DMS114 treated with DMSO at 0.1 percent for 48 hours (cell line): ENCODE data around the gene DLST.
"Not testable (repeated sequence)": the region's sequence is repeated elsewhere in the genome, so short reads cannot be mapped to it uniquely, and the experiment has no call there.

Experiments
- DNase-seq: peaks from one replicate; lab custom pipeline; 2025; ENCODE audit not compliant: unreplicated experiment; lab: John Stamatoyannopoulos, UW

Gene DLST

DNA sequence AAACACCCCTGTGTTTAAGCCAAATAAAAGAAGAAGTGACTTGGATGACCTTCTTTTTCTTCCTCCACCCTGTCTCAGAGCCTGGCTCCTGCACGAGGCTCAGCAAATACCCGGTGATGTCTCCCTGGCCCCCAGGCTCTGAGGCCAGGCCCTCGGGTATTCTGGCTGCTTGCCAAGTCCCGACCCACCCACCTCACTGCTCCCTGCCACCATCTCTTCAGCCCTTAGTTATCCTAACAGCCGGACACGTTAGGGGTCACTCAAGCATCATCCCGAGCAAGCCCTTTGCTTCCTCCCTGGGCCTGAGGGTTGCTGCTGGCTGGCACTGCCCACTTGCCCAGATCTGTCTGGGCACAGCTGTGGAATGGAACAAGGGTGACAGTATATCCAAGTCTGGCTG, 34.1 kb downstream of the DLST start:
- no peak for DNase-seq

DNA sequence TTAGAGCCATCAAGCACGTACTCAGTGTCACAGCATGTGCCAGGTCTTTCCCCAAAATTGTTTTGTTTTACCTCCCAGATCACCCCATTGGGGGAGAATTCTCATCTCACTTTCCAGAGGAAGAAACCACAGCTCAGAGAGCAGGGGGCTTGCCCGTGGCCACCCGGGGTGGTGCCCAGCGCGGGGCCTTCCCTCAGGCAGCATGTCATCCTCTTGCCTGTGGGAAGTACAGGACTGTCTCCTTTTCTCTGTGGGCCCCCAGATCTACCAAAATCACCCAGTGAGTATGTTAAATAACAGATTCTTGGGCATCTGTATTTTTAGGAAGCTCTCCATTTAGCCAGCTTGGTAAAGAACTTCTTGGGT, 35.4 kb downstream of the DLST start:
- DNase-seq: no peak

DNA sequence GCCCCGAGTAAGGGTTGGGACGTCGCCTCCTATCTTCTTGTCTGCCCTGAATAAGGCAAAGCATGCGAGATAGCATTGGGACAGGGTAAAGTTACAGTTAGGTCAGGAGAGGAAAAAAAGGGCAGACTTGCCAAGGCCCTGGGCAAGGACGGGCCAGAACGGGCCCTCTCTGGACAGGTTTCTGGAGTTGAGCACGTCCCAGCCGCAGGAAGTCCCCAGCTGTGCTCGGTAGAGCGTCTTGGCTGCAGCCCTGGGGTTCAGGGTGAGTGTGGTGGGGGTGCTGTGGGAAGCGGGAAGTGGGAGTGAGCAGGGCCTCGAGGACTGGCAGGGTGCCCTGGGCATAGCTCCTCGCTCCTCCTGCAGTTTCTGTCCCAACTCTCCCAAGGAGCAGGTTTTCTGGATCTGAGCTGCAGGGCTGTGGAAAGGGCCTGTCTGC, 35.9 kb downstream of the DLST start:
- no peak for DNase-seq

DNA sequence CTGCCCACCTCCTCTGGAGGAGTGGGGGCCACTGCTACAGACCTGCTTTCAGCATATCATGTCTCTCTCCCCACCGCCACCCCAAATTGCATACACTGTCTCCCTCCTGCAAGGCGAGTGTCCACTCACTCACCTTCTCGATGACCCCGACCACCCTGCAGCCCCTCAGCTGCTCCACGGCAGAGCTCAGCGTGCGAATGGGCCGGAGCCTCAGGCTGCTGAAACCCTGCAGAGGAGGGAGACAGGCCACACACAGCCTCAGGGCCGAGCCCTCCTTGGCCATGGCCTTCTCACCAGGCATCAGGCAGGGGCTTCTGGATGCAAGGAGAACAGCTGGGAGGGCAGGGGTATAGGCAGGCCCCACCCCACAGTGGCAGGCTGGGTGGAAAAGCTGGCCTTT, 36.7 kb downstream of the DLST start:
- no peak for DNase-seq

DNA sequence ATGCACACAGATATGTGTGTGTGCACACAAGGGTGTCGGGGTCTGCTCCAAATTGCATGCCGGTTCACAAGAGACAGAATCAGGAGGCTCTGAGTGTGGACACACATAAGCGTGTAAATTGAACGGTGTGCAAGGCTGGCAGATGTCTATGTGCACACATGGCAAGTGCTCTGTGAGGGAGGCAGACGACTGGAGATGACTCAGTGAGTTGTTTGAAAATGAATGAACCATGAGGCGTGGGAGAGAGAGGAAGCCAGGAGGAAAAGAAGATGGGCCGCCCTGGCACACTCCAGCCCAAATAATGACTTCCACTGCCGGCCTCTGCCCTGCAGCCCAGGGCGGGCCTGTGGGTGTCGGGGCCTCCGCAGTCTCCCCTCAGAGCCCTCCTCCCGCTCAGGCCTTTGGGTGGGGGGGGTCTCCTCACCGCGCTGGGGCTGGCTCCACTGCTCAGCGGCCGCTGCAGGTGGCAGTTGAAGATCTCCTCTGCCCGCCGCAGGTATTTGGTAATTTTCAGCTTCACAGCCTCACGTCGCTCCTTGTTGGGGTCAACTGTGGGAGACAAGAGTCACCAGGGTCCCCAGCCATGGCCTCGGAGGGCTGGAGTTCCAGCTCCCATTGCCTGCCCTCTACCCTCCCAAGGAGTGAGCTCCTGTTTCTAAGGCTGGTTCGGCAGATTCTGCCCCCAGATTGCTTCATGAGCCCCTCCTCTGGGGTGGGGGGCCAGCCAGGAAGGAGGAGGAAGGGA, 37.9 kb downstream of the DLST start:
- no peak for DNase-seq

DNA sequence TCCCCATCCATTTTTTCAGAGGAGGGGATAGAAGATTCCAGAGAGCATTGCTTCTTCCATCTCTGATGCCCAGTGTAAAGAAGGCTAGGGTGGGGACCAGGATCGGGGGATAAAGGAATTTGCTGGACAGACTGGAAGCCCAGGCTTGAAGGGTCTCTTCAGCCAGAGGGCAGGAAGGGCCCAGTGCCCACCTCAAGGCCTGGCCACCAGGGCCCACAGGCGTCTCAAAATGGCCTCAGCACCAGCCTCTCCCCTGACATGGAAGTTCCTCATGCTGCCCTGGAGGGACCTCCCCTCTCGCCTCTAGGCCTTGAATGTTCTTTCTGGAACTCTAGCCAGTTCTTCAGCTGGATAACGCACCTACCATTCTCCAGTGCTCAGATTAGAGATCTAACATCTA, 38.6 kb downstream of the DLST start:
- DNase-seq: no peak

DNA sequence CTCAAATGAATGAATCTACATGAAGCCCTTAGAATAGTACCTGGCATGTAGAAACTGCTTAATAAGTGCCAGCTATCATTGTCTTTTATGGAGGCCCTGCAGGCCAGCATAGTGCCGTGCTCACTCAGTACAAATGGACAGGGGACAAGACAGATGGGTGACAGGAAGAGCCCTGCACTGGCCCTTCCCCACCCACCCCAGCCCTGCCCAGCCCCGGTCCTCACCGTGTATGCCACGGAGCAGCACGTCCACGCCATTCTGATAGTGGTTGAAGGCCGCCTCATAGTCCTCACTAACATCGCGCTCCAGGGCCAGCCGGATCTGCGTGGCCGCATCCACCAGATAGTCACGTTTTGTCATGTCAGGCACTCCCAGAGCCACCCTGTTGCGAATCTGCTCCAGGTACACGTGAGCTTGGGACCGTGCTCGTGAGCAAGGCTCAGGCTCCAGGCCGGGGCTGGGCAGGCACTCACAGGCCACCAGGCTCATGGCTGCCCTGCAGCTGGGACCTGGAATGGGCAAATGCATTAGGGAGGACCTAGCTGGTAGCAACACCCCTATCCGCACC, 39.4 kb downstream of the DLST start:
- DNase-seq: no peak

DNA sequence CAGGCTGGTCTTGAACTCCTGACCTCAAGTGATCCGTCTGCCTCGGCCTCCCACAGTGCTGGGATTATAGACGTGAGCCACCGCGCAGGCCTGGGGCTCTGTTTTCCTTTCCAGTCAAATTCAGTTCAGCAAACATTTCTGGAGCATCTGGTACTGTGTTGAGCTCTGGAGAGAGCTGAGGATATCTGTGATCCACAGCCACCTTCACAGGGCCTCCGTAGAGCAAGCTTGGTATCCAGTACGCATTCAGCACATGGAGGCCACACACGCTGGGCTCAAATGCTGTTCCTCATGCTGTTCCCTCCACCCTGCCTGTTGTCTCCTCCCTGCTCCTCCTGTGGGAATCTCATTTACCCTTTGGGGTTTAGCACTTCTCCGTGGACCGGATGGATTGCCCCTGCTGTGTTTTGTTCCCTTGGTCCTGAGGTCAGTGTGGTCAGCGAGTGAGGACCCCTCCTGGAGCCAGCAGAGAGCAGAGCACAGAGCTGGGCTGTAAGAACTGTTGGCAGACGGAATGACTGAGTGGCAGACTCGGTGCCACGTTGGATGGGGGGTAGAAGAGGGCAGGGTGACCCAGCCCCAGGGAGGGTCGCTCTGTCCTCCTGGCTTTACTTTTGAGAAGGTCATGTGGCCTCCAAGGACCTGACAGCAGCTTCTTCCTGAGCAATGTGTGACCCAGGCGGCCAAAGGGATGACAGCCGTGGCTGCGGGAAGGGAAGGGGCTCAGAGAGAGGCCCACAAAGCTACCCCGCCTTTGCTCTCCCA, 40.5 kb downstream of the DLST start:
- no peak for DNase-seq

DNA sequence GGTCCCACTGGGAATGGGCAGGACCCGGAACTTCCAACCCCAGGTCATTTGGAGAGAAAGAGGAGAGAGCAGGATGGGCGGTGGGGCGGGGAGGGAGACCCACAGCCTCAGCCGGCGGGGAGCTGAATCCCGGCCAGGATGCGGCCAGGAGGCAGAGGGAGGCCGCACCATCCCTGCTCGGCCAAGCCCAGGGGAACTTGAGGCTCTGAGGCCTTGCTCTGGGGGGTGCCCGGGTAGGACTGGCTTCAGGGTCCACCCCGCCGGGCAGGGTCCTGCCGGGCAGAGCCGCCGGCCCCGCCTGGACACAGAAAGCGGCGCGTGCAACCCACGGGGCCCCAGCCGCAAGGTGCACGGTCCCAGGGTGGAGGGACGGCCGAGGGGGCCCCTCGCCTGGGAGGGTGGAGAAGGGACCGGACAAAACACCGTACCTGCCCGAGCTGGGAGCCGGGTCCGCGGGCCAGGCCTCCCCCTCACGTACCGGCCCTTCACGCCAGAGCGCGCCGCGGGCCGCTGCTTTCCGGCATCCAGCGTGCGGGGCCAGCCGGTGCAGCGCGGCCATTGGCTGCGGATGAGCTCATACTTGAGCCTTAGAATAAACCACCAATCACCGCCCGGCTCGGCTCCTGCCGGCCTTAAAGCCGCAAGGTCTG, 41.2 kb downstream of the DLST start, which contains the start of gene RPS6KL1:
TSS of gene RPS6KL1 (minus strand) at position 509 of the 650 bp plus-strand sequence. CDS start 1,719 bp downstream, outside the sequence.
- no peak for DNase-seq

DNA sequence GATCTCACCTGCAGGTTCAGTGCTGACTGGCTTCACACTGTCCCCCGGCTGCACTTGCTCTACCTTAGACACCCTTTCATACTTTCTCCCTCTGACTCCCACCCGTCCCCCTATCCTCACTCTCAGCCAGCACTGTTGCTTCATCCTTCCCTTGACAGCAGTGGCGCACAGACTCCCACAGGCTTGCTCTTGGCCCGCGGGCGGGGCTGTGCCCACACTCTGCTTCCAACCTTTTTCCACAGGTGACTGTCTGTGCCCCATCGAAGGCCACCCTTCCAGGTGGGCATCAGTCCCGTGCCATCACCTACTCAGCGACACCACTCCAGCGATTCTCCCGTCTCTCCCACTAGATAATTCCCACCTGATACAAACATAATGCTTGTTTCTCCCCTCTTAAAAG, 42.3 kb downstream of the DLST start:
- no peak for DNase-seq

DNA sequence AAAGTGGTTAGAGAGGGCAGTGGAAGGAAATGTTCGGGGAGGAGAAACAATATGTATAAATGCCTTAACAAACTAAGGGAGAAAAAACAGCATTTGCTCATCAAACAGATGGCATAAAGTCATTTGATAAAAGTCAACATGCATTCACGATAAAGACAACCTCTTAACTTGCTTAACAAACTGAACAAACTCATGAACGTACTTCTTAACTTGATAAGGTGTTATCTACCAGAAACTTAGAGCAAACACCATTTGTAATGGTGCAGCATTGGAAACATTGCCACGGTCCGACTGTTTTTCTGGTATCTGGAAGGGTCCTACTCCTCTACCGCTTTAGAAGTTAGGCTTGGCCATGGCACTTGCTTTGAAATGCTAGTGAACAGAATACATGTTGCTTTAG, 45.5 kb downstream of the DLST start:
- DNase-seq: no peak

DNA sequence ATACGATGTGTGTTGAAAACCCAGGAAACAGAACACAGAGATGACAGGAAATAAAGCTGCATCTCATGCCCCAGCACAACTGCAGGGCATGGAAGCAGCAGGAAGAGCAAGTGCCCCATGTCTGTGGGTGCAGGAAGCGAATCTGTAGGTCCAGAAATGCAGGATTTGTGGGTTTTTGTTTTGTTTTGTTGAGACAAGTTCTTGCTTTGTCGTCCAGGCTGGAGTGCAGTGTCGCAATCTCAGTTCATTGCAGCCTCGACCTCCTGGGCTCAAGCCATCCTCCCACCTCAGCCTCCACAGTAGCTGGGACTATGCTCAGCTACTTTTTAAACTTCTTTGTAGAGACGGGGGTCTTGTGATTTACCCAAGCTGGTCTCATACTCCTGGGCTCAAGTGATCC, 47.5 kb downstream of the DLST start:
- no peak for DNase-seq

DNA sequence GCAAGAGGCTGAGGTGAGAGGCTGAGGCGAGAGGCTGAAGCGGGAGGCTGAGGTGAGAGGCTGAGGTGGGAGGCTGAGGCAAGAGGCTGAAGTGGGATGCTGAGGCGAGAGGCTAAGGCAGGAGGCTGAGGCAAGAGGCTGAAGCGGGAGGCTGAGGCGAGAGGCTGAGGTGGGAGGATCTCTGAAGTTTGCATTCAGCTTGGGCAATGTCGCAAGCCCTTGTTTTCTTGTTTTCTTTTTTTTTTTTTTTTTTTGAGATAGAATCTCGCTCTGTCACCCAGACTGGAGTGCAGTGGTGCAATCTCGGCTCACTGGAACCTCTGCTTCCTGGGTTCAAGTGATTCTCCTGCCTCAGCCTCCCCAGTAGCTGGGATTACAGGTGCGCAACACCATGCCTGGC, 50.0 kb downstream of the DLST start:
- DNase-seq: not testable (repeated sequence)

DNA sequence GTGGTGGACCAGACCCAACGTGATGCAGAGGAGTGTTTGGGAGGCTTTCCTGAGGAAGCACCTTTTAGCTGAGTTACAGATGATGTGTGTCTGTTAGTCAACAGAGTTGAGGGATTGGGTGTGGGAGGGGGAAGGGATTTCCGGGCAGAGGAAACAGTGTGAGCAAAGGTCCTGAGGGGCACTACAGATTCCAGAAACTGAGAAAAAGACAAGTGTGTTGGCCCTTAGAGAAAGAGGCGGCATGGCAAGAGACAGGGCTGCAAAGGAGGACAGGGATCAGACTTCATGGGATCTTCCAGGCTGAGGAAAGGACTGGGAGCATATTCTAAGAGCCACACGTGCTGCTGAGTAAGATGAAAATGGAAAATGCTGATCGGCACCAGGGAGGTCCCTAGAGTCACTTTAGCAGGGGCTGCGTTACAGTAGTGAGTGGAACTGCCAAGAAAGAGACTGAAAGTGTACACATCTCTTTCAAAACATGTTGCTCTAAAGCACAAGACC, 50.7 kb downstream of the DLST start:
- no peak for DNase-seq

DNA sequence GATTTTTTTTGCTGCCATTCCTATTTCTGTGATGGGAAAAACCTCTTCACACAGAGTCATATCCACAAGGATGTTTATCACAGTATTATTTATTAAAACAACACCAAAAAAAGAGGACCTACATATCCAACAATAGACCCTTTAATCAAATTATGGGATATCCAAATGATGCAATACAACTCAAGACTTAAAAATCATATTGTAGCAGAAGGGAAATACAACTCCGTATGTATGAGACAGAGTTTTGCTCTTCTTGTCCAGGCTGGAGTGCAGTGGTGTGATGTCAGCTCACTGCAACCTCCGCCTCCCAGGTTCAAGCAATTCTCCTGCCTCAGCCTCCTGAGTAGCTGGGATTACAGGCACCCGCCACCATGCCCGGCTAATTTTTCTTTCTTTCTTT, 51.2 kb downstream of the DLST start:
- DNase-seq: not testable (repeated sequence)

DNA sequence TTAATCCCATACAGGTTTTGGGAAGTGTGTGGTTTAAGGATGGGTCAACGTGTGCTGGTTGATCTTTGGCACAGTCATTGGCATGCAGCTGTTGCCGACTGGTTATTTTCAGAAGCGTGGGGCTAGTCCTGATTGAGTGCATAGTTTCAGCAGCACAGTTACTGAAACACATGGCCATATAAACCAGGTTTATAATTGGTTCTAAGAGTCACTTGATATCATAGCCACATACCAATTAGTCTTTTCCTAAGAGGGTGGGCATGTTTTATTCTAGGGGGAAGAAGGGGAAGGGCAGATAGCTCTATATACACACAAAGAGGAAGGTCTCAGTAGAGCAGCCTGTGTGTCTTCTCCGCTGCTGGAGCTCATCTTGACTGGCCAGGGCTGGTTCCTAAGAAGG, 52.3 kb downstream of the DLST start:
- no peak for DNase-seq

DNA sequence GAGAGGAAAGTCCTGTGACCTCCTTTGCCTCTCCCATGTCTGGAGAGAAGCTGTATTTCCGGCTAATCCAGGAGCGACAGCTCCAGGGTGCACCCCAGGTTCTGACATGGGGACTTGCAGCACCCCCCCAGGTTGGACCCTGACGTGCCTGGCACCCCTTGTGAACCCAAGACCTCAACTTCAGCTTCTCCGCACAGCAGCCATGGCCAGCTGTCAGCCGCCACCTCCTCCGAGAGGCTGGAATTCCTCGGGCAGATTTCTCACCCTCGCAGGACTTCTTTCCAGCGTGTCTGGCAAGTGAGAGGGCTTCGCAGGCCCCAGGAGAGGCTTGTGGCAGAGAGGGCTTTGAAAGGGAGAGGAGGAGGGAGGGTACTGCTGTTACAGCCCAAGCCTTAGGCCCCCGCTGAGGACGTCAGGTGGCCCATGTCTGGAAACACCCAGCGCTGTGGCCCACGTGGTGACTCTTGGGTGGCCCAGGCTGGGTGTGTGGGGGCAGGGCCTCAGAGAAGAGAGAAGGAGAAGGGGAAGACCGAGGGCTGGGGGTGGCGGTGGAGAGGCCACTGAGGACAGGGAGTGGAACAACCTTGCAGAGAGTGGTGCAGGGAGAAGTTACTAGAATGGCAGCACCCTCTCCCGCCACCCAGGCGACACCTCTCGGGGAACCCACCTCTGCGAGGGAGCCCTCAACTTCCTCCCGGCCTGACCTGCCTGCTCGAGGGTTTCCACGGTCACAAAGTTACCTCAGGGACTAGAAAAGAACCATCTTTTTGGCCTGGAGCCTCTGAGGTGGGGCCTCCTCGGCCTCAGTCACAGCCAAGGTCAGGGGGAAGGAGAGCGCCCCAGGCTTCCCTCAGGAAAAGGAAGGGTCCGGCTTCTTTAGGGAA, 53.0 kb downstream of the DLST start:
- DNase-seq: no peak

DNA sequence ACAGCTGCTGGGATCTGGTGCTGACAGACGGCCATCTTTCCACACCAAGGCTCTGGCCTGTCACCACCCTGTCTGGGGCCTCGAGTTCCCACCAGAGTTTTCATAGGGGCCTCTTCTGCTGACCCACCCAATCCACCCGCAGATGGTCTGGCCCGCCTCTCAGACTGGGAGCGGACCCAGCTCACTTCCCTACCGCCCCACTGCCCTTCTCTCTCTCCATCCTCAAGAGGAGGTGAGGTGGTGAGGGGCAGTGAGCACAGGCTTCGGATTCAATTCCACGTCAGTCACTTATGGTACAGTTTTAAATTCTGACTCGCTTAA, 53.6 kb downstream of the DLST start:
- DNase-seq: no peak

DNA sequence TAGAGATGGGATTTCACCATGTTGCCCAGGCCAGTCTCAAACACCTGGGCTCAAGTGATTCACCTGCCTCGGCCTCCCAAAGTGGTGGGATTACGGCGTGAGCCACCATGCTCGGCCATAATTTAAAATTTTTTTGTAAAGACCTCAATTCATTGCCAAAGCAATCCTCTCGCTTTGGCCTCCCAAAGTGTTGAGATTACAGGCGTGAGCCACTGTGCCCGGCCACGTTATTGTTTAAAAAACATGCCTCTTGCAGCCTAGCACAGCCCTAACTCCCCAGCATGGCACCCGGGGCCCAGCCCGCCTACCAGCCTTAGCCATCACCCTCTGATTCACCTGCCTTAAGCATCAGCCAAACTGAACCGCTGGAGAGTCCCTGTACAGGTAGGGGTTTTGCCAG, 54.4 kb downstream of the DLST start:
- no peak for DNase-seq

DNA sequence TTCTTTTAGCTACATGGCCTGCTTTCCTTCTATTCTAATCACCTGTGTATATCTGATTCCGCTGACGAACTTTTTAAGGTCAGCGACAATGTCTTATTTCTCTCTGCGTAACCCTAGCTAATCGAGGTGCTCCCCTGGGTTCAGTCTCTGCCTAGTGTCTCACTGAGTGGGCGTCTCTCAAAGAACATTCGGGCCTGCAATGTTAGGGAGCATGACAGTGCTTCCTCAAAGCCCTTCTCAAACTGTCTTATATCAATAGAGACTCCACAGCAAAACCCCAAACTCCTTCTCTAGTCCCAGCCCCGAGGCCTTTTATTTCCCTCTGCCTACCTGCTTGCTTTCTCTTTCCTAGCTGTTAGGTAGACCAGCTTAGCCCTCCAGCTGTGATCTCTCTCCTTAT, 55.0 kb downstream of the DLST start:
- no peak for DNase-seq

DNA sequence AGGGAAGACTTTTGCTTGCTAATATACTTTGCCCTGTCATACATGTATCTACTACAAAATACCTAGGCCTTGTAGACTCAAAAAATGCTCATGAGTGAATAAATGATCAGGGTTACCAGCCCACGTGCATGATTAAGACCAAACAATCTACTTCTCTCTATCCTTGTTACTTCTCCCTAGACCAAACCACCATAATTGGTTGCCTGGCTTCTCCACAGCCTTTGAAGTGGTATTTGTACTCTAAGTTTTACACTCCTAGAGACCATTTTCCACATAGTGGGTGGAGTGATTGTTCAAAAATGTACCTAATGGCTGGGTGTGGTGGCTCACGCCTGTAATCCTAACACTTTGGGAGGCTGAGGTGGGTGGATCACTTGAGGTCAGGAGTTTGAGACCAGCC, 55.5 kb downstream of the DLST start:
- DNase-seq: no peak
